GM18526 (cell line): ENCODE results near the gene HDAC11.

ENCODE experiments used
- POLR2A ChIP-seq: IDR thresholded peaks from 3 replicates; pipeline ENCODE4 v1.6.1; 2011; ENCODE audit not compliant: insufficient read length; ENCODE audit errors: extremely low read depth

HDAC11 gene

DNA sequence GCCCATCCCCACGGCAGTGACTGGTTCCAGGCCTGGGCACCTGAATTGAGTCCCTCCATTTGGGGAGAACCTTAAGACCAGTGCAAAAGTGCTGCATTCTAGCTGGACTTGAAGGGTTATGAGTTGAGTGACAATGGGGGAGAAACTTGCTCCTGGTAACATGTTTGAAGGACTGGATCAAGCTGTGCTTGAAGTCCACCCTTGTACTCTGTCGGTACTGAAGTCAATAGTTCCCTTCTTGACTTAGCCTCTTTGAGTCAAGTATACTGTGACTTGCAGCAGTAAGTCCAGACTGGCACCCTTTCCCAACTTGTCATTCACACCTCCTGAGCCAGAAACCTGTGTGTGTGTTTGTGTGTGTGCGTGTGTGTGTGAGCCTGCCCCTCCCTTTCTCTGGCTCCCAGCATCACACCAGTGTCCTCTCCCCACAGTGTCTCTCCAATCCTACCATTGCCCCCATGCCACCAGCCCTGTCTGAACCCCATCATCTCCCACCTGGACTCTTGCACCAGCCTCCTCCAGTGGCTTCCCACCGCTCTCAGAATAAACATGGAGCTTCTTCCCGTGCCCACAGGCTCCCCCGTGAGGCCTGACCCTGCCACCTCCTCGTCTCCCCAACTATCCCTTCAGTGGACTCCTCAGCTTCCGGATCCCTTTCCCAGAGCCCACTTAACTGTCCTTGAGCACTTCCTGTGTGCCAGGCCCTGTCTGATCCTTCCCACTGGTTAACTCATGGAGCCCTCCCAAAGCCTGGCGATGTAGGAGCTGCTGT, 58.6 kb downstream of the HDAC11 start:
- no peak for TF ChIP-seq POLR2A

DNA sequence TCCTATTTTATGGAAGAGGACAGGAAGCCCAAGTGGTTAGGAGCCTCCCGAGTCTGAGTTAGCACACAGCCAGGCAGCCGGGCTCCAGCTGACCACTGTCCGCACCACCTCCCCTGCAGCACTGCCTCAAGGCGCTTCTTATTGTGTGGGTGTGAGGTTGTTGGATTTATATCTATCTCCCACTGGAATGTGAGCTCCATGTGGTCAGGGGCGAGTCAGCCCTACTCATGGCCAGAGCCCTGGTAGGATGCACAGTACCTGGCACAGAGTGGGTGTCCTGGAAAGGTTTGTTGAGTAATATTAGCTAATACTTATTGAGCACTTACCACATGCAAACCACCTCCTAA, 59.2 kb downstream of the HDAC11 start:
- TF ChIP-seq POLR2A: no peak

DNA sequence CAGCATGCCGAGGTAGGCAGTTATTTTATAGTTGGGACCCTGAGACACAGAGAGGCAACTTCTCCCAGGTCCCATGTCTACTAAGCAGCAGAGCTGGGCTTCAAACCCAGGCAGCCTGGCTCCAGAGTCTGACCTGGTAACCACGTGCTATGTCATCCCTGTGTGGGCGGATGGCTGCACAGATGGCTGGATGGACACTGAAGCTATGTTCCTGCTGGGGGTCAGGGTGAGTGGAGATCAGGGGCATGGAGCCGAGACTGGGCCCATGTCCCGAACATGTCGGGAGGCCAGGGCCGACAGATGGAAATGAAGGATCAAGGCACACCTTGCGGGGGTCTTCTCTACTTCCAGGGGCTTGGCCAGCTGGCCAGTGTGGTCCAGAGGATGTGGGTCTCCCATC, 59.6 kb downstream of the HDAC11 start:
- no peak for TF ChIP-seq POLR2A

DNA sequence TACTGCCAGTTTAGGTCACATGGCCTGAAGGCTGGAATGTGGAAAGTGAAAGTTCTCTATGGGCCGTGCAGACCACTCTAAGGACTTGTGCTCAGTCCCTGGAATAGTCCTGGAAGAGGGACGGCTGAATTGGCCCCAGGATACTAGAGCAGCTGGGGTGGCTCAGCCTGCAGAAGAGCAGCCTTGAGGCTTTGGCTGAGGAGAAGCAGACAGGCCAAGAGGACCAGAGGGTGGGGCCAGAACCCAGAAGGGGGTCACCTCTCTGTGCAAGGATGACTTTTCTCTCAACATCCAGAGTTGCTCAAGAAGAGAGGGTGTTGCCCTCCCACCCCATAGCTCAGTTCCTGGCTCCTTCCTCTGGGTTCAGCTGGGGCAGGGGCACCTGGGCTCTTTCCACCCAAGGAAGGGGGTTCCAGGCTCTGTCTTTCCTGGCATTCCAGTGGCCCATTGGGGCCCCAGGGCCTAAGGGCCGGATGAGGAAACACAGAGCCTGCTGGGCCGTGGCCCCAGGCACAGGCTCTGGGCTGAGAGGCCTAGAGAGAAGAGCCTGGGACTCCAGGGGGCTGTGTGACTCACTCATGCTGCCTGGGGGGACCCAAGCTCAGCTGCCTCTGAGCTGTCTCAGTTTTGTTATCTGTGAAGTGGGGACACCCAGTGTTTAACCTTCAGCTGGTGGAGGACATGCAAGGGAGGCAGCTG, 60.3 kb downstream of the HDAC11 start:
- TF ChIP-seq POLR2A: no peak

DNA sequence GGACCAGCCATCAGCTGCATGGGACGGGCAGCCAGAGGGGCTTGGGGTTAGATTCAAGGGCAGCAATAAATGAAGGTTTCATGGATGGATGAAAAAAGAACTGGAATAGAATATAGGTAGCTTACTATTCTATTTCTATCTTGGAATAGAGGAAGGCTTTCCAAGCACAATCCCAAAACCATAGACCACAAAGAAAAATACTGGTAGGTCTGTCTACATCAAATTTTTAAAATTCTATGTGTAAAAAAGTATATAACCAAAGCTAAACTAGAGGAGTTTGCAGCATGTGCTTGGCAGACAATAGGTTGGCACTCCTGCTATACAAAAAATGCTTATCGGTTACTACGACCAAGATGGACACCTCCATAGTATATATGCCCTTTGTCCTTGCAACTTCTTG, 61.6 kb downstream of the HDAC11 start:
- TF ChIP-seq POLR2A: no peak

DNA sequence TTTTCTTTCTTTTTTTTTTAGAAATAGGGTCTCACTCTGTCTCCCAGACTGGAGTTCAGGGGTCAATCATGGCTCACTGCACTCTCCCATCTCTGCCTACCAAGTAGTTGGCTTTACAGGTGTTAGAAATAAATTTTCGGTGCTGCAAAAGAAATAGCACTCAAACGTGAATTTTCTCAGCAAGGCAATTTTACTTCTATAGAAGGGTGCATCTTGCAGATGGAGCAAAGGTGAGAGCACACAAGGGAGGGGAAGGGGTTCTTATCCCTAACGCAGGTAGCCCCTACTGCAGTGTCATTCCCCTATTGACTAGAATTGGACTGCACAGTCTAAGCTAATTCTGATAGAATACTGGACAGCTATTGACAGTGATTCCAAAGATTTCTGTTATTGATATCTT, 62.0 kb downstream of the HDAC11 start:
- TF ChIP-seq POLR2A: no peak

DNA sequence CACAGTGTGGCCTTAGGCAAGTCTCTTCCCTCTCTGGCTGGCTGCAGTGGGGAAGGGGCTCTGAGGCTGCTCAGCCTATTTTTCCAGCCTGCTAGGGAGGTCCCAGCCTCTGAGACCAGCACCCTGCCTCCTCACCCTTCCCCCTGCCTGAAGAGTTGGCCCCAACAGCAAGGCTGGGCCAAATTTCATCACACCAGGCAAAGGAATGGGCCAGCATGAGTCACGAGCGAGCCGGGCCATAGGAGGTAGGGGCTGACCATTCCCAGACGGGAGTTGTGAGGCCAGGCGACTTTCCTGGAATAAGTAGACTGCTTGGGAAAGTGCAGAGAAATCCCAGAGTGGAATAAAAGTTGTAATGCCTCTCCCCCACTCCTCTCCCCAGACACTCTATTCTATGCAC, 63.1 kb downstream of the HDAC11 start:
- no peak for TF ChIP-seq POLR2A

DNA sequence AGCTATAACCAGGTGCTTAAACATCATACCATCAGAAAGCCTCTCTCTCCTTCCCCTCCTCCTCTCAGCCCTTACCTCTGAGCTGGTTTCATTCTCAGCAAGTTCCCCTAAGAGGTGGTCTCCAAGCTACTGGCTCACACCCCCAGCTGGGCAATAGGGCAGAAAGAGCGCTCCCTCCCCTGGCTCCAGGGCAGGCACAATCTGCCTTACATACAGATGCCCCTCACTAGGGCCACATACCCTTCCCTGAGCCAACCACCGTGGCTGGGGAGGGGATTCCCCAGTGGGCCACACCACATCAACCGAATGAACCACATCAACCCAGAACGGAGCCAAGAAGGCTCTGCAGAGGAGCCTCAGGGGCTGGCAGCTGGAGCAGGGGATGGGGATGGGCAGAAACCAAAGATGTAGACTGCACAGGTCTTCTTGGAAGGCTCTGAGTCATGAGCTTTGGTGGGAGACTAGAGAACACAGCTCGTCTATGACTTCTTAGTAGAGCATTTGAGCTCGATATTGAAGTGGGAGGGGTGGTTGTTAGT, 64.3 kb downstream of the HDAC11 start:
- no peak for TF ChIP-seq POLR2A

DNA sequence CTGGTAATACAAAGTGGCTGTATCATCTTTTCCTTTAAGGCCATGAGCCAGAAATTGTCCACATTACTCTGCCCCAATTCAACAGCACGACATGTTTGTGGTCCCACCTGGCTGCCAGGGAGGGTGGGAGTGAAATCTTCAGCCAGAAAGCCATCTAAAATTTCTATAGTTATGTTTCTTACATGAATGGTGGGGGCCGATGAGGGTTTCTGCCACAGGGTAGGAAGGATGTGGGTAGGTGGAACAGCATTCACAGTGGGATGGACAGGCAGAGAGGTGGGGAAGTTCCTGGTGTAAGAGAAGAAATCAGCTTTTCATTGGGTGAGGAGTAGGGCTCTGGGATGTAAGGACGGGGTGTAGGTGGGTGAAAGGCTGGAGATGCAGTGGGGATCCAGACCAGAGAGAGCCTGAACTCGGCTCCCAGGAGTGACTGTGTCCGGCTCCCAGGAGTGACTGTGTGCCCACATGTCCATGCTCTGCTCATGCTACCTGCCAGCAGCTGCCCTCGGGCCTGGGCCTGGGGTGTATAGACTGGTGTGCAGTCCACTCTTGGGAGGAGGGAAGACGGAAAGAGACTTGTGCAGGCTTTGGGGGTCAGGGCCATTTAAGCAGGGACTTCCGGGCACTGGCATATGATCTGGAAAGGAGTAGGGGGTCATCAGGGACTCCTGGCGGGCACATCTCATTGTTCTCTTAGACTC, 65.0 kb downstream of the HDAC11 start:
- TF ChIP-seq POLR2A: no peak

DNA sequence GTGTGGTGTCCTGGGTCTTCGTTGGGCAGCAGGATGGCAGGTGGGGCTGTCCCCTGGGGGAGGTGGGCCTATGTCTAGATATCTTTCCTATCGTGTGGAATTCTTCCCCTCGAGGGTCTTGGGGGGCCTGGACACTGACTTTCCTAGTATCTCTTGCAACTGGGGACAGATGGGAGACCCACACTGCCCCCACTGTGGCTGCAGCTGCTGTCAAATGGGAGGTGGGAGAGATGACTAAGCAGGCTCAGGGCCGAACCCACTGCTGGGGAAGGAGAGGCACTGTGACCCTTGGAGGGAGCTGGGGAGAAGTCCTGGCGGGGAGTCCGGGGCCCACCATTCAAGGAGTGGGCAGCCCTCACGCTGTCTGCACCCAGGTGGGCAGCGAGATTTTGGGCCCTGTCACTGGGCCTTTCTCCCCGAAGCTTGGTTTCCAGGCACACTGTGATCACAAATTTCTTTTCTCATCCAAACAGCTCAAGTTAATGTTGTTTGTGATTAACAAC, 65.9 kb downstream of the HDAC11 start:
- TF ChIP-seq POLR2A: no peak

DNA sequence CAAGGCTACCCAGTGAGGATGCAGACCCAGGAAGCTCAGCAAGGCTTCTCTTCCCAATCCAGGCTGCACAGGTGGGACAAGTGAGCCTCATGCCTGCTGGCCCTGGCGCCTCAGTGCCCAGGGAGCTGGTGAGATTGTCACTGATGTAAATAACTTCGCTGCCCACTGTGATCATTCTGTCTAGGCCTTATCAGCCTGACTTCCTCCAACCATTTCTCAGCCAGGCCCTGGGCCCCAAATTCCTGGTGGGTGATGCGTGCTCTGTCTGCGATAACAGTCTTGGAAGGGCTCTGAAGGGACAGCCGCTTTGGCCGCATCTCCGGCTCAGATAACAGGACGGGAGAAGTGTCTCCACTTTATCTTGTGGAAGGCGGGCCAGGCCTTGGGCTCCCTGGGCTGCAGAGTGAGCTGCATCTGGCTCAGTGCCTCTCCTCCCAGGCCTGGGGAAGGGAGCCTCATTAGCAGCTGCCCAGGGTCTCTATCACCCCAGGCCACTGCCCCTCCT, 66.6 kb downstream of the HDAC11 start:
- no peak for TF ChIP-seq POLR2A

DNA sequence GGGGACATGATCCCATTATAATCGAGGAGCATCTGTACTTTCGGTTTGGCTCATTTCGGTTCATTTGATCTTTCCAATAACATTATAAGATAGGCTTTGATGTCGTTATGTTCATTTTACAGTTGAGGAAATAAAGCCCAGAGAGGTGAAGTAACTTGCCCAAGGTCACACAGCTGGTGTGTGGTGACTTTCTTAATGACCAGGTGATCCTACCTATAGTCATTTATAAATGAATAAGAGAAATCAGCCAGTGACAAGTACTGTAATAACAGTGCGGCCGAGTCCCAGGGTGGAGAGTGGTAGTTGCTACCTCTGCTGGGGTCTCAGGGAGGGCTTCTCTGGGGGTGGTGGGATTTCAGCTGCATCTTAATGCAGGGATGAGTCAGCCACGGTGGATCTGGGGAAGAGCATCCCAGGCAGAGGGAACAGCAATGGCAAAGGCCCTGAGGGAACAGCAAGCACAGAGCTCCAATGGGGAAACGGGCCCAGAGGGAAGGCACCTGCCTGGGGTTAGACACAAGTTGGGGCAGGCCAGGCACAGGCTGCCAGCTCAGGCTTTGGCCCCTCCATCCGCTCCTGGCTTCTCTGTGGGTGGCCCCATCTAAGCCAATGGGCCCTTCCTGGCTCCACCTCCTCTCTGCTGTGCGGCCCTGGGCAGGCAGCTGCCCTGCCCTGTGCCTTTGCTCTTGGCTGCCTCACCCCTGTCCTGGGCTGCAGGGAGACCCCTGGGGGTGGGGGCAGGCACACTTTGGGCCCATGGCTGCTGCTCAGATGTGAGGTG, 67.7 kb downstream of the HDAC11 start:
- TF ChIP-seq POLR2A: no peak

DNA sequence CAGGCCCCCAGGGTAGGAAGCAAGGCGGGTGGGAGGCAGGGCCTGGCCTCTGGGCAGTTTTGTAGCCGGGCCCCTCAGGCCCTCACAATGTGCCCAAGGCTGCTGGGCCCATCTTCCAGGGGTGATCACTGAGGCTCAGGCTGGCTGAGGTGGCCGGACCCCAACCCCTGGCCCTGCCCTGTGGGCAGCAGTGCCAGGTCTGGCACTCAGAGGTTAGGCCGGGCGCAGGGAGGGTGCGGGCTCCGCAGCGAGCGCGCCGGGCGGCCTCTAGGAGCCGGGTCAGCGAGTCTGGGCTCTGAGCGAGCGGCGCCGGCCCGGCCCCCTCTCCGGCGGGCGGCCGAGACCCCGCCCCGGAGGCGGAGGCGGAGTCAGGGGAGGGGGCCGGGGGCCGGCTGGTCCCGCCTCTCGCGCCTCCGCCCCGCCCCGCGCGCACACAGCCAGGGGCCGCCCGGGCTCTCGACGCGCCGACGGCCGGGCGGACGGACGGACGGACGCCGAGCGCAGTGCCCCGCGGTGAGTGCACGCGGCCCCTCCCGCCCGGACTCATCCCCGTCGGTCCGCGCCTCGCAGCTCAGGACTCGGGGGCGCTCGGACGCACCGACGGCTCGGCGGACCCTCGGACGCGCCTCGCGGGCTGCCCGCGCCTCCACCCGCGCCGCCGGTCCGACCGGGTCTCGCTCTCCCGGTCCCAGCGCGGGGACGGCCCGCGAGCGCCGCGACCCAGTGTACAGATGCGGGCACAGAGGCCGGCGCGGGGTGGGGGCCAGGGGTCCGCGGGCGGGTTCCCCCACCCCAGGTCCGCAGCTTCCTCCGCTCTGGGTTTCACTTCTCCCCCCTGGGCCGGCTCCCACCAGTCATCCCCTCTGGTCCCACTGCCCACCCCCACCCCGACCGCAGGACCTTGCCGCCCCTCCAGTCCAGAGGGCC, 68.9 kb downstream of the HDAC11 start, which contains the start of gene FBLN2:
FBLN2 (plus strand) TSS at position 430 of the 927 bp plus-strand sequence. CDS start 21,231 bp downstream, outside the sequence.
- TF ChIP-seq POLR2A: no peak

DNA sequence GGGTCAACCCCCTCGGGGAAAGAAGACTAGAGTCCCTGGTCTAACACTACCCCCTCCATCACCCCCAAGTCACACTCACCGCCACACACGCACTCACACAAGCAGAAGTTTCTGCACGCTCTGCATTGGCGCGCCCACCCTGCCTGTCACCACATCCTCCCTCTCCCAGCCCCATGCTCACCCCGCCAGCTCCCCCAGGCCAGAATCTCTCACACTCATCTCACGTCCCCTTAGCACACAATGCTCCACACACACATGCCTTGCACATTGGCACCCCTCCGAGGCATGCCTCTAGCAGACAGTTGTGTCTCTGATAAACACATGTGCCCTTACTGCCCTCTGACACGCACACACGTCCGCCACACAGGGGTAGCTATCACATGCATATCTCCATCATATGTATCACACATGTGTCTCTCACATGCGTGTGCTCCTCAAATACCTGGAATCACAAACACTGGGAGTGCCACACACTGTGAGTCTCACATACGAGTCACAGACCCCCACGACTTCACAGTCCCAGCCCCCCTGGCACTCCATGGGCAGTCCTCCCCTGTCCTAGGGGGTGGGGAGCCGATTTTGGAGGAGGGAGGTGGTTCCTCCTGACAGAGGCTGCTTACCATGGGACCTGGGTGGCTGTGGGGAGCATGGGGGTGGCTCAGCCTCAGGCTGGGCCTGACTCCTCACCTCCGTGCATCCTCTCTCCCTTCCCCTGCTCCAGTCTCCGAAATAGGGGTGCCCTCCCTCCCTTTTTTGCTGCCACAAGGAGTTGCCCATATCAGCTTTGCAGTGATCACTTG, 69.7 kb downstream of the HDAC11 start:
- TF ChIP-seq POLR2A: no peak

DNA sequence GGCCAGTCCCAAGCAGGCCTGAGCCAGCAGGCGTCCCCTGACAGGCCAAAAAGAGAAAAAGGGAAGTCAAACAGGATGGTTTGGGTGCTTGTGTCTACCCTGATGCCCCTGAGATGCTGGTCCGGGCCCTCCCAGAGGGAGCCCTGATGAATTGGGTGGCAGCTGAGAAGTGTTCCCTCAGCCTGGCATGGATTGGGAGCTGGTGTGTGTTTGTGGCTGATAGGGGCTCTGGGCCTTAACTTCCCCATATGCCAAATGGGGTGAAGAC, 70.3 kb downstream of the HDAC11 start:
- no peak for TF ChIP-seq POLR2A
